Measurements from ENCODE around the gene PAPSS1.

PAPSS1 gene

DNA sequence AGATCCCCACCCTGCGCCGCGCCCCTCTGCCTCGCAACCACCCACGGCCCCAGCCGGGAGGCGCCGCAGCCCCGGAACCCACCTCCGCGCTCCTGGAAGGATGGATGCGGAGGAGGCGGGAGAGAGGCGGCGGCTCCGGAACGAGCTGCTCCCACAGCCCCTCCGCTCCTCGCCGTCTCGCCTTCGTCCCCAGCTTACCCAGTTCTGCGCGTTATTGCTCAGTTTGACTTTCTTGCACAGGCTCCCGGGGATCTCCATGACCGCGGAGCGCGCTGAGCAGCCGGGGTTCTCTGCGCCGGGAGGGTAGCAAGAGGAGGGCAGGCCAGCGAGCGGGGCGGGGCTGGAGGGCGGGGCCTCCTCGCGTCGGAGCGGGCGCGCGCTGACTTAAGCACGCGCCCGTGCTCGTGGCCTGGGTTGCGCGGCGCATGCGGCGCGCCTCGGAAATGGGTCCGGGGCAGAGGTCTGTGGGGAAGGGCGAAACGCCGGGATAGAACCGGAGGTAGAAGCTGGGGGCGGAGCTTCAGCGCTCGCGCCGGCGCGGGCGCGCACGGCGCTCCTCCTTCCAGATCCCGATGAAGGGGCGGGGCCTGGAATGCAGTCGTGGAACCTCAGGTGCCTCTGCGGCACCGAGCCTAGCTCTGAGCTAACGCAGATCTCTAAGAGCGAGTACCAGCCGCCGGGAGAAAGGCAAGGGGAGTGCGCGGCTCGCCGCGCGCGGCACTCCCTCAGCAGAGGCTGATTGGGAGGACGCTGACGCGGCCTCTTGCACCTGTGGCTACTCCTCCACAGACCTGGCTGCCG, at the start of gene PAPSS1:
PAPSS1 (minus strand) TSS at position 313 of the 801 bp plus-strand sequence; CDS start at position 258, 55 bp downstream.
- Histone ChIP-seq H3K36me3 (ENCODE audit: control insufficient read depth, insufficient read depth, low read length, severe bottlenecking) (peaks cover 2% of the 10 kb centered on the region), H3K4me1 (ENCODE audit: control insufficient read depth, insufficient read depth, low read length) (peaks cover 23% of the 10 kb centered on the region), H3K9ac (ENCODE audit: low read length) (peak within 1 kb of the TSS; percentile 92), H3K4me3 (ENCODE audit: low read length) (peak within 1 kb of the TSS; percentile 97), H3K27me3 (replicated peaks; ENCODE audit: control insufficient read depth, insufficient read depth, low read length) (no peaks in the 10 kb centered on the region), H3K9me3 (ENCODE audit: control insufficient read depth, low read length) (no peaks in the 10 kb centered on the region)
- peak; percentile 98 for DNase-seq (ENCODE audit: low read depth)

DNA sequence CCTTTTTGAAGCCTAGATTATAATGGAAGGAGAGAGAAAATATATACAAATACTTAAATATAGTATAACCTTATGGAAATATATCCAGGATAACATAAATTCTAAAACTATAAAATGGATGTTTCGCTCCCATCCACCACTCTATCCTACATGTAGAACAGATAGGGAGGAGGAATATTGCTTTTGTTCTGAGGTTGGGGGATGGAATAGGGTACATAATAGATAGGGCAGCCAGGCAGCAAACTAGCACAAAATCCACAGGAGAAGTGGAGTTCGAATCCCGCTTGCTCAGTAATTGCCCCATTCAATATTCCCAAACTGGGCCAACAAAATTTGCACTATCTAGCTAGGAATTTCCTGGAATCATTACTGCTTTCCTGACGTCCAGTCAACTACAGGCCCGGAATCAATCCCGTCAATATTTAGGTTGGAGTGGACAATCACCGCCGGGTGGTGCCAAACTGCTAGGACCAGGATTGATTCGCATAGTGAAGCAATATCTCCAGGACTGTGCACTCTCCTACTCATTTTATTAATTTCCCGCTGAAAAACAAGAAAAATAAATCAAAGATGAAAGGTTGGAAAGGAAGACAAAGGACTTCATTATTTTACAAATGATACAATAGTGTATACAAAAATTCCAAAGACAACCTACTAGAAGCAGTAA, 40.4 kb upstream of the PAPSS1 start:
- Histone ChIP-seq H3K9ac (ENCODE audit: low read length) (no peak overlapping the region), H3K4me3 (ENCODE audit: low read length) (no peak overlapping the region), H3K4me1 (ENCODE audit: control insufficient read depth, insufficient read depth, low read length) (peaks cover 11% of the 10 kb centered on the region), H3K27me3 (replicated peaks; ENCODE audit: control insufficient read depth, insufficient read depth, low read length) (no peaks in the 10 kb centered on the region), H3K36me3 (ENCODE audit: control insufficient read depth, insufficient read depth, low read length, severe bottlenecking) (no peaks in the 10 kb centered on the region), H3K9me3 (ENCODE audit: control insufficient read depth, low read length) (no peaks in the 10 kb centered on the region)
- DNase-seq (ENCODE audit: low read depth): no peak

DNA sequence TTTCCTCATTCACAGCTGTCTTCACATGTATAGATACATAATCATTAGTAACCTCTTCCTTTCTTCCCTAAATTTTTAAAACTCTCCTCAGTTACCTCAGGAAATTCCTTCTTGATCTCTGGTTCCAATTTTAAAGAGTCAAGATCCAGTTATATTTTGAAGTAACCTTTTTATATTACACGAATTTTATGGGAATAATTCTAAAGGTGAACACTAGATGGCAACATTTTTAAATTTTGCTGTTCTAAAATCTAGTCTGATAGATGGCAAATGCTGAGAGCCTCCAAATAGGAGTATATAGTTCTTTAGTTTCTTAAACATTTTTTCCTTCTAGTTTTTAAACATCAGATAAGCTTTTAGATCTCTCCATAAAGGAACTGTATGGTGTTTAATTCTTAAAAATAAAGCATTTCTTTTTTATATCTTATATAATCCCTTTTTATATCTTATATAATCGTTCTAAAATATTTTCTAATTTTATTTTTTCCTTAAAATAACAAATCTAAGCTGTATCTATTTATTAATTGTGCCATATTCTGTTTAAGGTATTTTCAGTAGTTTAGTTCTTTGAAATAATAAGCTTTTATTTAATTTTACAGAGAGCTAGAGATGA, 37.9 kb upstream of the PAPSS1 start:
- no peaks in the 10 kb centered on the region for H3K9me3 ChIP-seq (ENCODE audit: control insufficient read depth, low read length)
- H3K4me1 ChIP-seq (ENCODE audit: control insufficient read depth, insufficient read depth, low read length): peaks cover 11% of the 10 kb centered on the region
- DNase-seq (ENCODE audit: low read depth): peak; percentile 86
- no peak overlapping the region for H3K9ac ChIP-seq (ENCODE audit: low read length)
- no peaks in the 10 kb centered on the region for H3K36me3 ChIP-seq (ENCODE audit: control insufficient read depth, insufficient read depth, low read length, severe bottlenecking)
- H3K27me3 ChIP-seq (replicated peaks; ENCODE audit: control insufficient read depth, insufficient read depth, low read length): no peaks in the 10 kb centered on the region
- H3K4me3 ChIP-seq (ENCODE audit: low read length): no peak overlapping the region

DNA sequence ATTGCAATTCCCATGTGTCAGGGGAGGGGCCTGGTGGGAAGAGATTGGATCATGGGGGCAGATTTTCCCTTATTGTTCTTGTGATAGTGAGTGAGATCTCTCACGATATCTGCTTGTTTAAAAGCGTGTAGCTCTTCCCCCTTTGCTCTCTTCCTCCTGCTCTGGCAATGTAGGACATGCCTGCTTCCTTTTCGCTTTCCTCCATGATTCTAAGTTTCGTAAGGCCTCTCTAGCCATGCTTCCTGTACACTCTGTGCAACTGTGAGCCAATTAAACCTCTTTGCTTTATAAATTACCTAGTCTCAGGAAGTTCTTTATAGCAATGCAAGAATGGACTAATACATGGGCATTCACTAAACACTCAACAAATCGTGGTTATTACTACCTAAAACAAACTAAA, 37.2 kb upstream of the PAPSS1 start:
- no peaks in the 10 kb centered on the region for H3K9me3 ChIP-seq (ENCODE audit: control insufficient read depth, low read length)
- no peaks in the 10 kb centered on the region for H3K36me3 ChIP-seq (ENCODE audit: control insufficient read depth, insufficient read depth, low read length, severe bottlenecking)
- H3K4me3 ChIP-seq (ENCODE audit: low read length): no peak overlapping the region
- H3K4me1 ChIP-seq (ENCODE audit: control insufficient read depth, insufficient read depth, low read length): peaks cover 11% of the 10 kb centered on the region
- no peak overlapping the region for H3K9ac ChIP-seq (ENCODE audit: low read length)
- H3K27me3 ChIP-seq (replicated peaks; ENCODE audit: control insufficient read depth, insufficient read depth, low read length): no peaks in the 10 kb centered on the region
- DNase-seq (ENCODE audit: low read depth): no peak

DNA sequence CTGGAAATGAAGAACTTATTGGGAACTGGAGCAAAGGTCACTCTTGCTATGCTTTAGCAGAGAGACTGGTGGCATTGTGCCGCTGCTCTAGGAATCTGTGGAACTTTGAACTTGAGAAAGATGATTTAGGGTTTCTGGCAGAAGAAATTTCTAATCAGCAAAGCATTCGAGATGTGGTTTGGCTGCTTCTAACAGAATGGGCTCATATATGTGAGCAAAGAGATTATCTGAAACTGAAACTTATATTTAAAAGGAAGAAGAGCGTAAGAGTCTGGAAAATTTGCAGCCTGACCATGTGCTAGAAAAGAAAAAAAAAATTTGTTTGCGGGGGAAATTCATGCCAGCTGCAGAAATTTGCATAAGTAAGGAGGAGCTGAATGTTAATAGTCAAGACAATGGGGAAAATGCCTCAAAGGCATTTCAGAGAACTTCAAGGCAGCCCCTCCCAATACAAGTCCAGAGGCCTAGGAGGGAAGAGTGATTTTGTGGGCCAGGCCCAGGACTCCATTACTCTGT, 35.9 kb upstream of the PAPSS1 start:
- H3K27me3 ChIP-seq (replicated peaks; ENCODE audit: control insufficient read depth, insufficient read depth, low read length): no peaks in the 10 kb centered on the region
- H3K4me1 ChIP-seq (ENCODE audit: control insufficient read depth, insufficient read depth, low read length): peaks cover 11% of the 10 kb centered on the region
- H3K9ac ChIP-seq (ENCODE audit: low read length): no peak overlapping the region
- peak; percentile 57 for DNase-seq (ENCODE audit: low read depth)
- no peaks in the 10 kb centered on the region for H3K9me3 ChIP-seq (ENCODE audit: control insufficient read depth, low read length)
- no peak overlapping the region for H3K4me3 ChIP-seq (ENCODE audit: low read length)
- no peaks in the 10 kb centered on the region for H3K36me3 ChIP-seq (ENCODE audit: control insufficient read depth, insufficient read depth, low read length, severe bottlenecking)

DNA sequence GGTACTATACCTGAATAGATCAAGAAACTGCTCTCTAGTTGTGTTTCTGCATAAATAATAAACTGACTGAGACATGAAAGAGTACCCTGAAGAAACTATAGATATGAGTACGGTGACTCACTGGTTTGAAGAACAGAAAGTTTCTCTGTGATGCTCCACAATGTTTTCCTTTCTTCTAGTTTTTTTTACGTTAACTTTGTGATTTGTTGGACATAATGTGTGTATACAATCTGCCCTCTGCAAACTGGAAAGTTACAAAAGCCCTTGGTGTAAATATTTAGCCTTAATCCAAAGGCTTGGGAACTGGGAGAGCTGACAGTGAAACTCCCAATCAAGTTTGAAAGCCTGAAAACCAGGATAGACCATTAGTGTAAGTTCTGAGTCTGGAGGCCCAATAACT, 31.6 kb upstream of the PAPSS1 start:
- no peaks in the 10 kb centered on the region for H3K9me3 ChIP-seq (ENCODE audit: control insufficient read depth, low read length)
- peaks cover 6% of the 10 kb centered on the region for H3K4me1 ChIP-seq (ENCODE audit: control insufficient read depth, insufficient read depth, low read length)
- no peak for DNase-seq (ENCODE audit: low read depth)
- no peaks in the 10 kb centered on the region for H3K36me3 ChIP-seq (ENCODE audit: control insufficient read depth, insufficient read depth, low read length, severe bottlenecking)
- H3K9ac ChIP-seq (ENCODE audit: low read length): no peak overlapping the region
- no peak overlapping the region for H3K4me3 ChIP-seq (ENCODE audit: low read length)
- H3K27me3 ChIP-seq (replicated peaks; ENCODE audit: control insufficient read depth, insufficient read depth, low read length): no peaks in the 10 kb centered on the region

DNA sequence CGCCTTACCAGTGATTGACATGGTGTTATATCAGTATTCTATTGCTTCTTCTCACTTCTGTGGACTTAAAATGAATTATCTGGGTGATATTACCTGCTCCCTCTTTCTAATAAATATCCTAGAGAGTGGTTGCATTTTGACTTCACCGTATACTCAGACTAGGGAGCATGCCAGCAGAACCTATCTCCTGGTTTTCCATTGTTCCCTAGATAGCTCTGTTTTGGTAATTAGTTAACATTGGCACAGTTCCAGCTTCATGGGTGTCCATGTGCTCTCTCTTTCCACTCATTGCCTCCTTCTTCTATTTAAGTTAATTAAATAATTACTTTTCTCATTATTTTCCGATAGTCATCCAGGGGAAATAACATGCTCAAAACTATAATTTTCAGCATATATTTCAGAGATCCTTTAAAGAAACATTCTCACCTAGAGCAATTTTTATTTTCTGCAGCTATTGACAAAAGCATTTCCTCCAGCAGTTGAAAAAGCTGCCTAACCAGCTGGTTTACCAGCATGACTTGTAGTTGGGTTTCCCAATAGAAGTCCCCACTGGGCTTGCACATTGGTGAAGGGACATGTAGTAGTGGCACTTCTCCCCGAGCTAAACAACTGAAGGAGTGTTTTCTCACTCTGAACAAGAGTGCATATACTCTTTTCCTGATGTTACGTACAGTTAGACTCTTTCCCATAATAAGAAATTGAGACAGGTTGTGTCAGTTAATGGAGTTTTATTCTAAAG, 27.9 kb upstream of the PAPSS1 start:
- Histone ChIP-seq H3K27me3 (replicated peaks; ENCODE audit: control insufficient read depth, insufficient read depth, low read length) (no peaks in the 10 kb centered on the region), H3K4me1 (ENCODE audit: control insufficient read depth, insufficient read depth, low read length) (peaks cover 5% of the 10 kb centered on the region), H3K9ac (ENCODE audit: low read length) (no peak overlapping the region)

DNA sequence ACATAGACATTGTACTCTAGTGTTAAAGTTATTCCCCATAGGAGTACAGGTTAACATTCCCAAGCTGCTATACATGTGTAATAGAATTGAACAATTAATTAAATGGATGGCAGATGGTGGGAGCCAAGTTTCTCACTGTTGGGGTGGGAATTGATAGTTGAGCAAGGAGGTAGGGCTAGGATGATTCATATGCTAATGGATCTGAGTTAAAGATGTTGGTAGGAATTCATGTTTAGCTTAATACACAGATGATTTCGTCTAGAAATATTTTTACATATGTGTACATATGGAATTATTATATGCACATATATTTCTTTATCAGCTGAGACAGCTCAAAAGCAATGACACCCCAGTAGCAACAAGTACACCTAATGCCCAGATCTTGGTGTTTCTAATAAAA, 26.1 kb upstream of the PAPSS1 start:
- Histone ChIP-seq H3K4me1 (ENCODE audit: control insufficient read depth, insufficient read depth, low read length) (peaks cover 11% of the 10 kb centered on the region), H3K4me3 (ENCODE audit: low read length) (no peak overlapping the region), H3K9ac (ENCODE audit: low read length) (no peak overlapping the region), H3K36me3 (ENCODE audit: control insufficient read depth, insufficient read depth, low read length, severe bottlenecking) (no peaks in the 10 kb centered on the region), H3K9me3 (ENCODE audit: control insufficient read depth, low read length) (no peaks in the 10 kb centered on the region), H3K27me3 (replicated peaks; ENCODE audit: control insufficient read depth, insufficient read depth, low read length) (no peaks in the 10 kb centered on the region)
- DNase-seq (ENCODE audit: low read depth): no peak

More for the DNA sequence above, 27.9 kb upstream of the PAPSS1 start:
- H3K36me3 ChIP-seq (ENCODE audit: control insufficient read depth, insufficient read depth, low read length, severe bottlenecking): no peaks in the 10 kb centered on the region
- DNase-seq (ENCODE audit: low read depth): no peak
- H3K4me3 ChIP-seq (ENCODE audit: low read length): no peak overlapping the region
- no peaks in the 10 kb centered on the region for H3K9me3 ChIP-seq (ENCODE audit: control insufficient read depth, low read length)

DNA sequence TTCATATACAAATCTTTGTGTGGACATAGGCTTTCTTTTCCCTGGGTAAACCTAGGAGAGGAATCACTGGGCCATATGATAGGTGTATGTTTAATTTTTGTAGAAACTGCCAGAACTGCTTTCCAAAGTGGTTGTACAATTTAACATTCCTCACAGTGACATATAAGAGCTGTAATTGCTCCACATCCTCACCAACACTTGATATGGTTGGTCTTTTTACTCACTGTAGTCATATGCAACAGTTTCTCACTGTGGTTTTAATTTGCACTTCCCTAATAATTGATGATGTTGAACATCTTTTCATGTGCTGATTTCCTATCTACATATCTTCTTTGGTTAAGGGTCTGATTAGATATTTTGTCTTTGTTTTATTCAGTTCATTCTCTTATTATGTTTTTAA, 24.5 kb upstream of the PAPSS1 start:
- H3K4me1 ChIP-seq (ENCODE audit: control insufficient read depth, insufficient read depth, low read length): peaks cover 21% of the 10 kb centered on the region
- H3K36me3 ChIP-seq (ENCODE audit: control insufficient read depth, insufficient read depth, low read length, severe bottlenecking): no peaks in the 10 kb centered on the region
- no peak overlapping the region for H3K4me3 ChIP-seq (ENCODE audit: low read length)
- no peak for DNase-seq (ENCODE audit: low read depth)
- no peak overlapping the region for H3K9ac ChIP-seq (ENCODE audit: low read length)
- no peaks in the 10 kb centered on the region for H3K27me3 ChIP-seq (replicated peaks; ENCODE audit: control insufficient read depth, insufficient read depth, low read length)
- no peaks in the 10 kb centered on the region for H3K9me3 ChIP-seq (ENCODE audit: control insufficient read depth, low read length)

DNA sequence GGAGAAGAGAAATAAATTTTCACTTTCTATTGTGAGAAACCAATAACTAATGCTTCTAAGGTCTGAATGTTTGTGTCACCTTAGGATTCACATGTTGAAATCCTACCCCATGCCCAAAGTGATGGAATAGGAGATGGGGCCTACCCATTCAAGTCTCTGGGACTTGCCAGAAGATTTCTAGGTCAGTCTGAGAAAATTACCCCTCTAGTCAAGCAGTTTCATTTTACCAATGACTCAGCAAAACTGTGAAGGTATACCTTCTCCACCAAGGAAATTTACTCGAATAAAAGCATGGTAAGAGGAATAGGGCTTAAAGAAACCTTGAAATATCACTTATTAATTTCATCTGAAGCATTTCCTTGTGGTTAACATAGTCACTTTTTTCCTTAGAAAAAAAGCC, 23.5 kb upstream of the PAPSS1 start:
- Histone ChIP-seq H3K4me1 (ENCODE audit: control insufficient read depth, insufficient read depth, low read length) (peaks cover 21% of the 10 kb centered on the region), H3K9ac (ENCODE audit: low read length) (no peak overlapping the region), H3K36me3 (ENCODE audit: control insufficient read depth, insufficient read depth, low read length, severe bottlenecking) (no peaks in the 10 kb centered on the region), H3K27me3 (replicated peaks; ENCODE audit: control insufficient read depth, insufficient read depth, low read length) (no peaks in the 10 kb centered on the region), H3K9me3 (ENCODE audit: control insufficient read depth, low read length) (no peaks in the 10 kb centered on the region), H3K4me3 (ENCODE audit: low read length) (no peak overlapping the region)
- peak; percentile 17 for DNase-seq (ENCODE audit: low read depth)

DNA sequence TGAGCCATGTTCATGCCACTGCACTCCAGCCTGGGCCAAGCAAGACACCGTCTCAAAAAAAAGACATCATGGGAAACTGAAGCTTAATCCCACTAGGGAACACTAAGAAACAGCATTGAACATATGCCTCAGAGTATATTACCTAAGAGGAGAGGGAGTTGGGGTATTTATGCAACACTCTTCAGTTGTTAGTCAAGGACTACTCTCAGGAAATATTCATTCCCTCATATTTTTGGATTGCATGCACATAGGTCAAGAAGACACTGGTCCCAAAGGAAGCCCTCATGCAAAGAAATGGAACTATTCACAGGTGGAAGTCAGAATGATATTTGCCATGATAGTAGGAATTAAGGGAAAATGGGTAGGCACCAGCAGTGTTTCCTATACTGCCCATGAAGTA, 22.8 kb upstream of the PAPSS1 start:
- H3K9me3 ChIP-seq (ENCODE audit: control insufficient read depth, low read length): no peaks in the 10 kb centered on the region
- no peaks in the 10 kb centered on the region for H3K36me3 ChIP-seq (ENCODE audit: control insufficient read depth, insufficient read depth, low read length, severe bottlenecking)
- no peaks in the 10 kb centered on the region for H3K27me3 ChIP-seq (replicated peaks; ENCODE audit: control insufficient read depth, insufficient read depth, low read length)
- no peak overlapping the region for H3K4me3 ChIP-seq (ENCODE audit: low read length)
- no peak overlapping the region for H3K9ac ChIP-seq (ENCODE audit: low read length)
- DNase-seq (ENCODE audit: low read depth): no peak
- peaks cover 21% of the 10 kb centered on the region for H3K4me1 ChIP-seq (ENCODE audit: control insufficient read depth, insufficient read depth, low read length)
